GM19328 (cell line): Measurements from ENCODE around the gene APOBEC2.

Experiments
- ATAC-seq: cut with Tn5 transposase; IDR thresholded peaks from one replicate; pipeline ENCODE4 v1.9.1; 2021; ENCODE audit warnings: mild to moderate bottlenecking, moderate library complexity; ENCODE audit not compliant: unreplicated experiment

Gene APOBEC2

DNA sequence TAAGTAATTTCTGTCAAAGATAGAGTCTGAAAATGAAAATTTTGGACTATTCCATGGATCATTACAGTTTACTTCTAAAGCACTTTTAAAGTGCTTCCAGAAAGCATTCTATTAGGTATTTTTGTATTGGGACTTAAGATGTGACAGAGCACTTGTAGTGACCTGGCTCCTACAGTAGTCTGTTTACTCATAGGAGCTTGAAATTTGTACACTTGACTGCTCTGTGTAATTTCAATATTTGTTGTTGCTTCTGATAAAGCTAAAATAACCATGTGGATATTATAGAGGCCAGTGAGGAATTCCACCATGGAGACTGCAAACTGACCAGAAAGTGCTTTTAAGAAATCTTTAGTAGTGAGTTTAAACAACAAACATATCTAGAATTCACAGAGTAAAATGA, 30.1 kb downstream of the APOBEC2 start:
- ATAC-seq: no peak

DNA sequence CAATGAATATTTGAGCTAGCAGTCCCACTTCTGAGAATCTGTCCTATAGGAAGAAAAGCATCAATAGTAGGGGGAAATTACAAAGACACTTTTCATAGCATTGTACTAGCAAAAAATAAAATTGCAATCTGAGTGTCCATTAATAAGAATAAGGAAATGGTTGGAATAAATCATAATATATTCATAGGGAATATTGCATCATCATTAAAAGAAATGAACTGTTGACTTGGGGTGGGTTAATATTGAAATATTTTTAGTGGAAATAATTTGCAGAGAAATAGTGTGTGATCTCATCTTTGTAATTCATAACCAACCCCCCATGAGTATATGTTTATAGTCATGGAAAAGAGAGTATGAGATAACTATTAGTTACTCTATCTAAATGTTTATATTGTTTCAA, 32.2 kb downstream of the APOBEC2 start:
- ATAC-seq: no peak

DNA sequence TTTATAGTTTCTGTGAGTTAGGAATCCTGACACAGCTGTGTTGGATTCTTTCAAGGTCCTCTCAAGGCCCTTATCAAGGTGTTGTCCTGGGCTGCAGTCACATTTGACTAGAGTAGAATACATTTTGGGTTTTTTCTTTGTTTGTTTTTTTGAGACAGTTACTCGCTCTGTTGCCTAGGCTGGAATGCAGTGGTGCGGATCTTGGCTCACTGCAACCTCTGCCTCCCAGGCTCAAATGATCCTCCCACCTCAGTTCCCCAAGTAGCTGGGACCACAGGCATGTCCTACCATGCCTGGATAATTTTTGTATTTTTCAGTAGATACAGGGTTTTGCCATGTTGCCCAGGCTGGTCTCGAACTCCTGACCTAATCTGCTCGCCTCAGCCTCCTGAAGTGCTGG, 35.4 kb downstream of the APOBEC2 start:
- ATAC-seq: no peak

DNA sequence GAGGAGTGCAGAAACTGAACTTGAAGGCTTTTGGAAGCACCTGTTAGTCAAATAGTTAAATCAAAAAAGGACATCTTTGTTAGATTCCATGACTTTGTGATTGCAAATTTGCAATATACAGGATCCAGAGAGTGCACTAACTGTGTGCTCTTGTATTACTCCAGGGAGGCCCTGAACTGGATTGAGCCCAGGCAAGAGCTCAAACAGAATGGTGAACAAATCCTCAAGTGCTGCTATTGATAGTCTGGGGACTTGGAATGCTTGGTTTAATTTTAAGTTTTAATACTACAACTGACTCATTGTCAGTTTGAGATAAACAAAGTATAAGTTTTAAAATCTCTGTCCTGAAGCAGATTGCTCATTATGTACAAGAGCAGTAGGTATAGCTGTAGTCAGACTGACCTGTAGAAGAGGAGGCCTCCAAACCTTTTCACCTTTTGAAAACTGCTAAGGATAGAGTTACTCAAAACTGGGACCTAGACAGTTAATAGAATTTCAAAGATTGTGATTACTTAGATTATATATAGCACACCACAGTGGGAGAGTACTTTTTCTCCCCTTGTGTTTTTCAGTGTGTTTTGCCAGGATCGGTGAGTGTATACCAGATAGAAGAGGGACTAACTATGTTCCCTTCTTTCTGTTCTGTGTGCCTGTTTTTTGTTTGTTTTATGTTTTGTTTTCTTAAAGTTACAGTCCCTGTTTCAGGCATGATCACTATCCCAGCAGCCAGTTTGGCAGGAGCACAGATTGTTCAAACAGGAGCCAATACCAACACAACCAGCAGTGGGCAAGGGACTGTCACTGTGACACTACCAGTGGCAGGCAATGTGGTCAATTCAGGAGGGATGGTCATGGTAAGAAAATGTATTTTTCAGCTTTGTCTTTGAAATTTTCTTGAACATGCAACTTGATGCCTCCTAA, 38.1 kb downstream of the APOBEC2 start:
- ATAC-seq: no peak

DNA sequence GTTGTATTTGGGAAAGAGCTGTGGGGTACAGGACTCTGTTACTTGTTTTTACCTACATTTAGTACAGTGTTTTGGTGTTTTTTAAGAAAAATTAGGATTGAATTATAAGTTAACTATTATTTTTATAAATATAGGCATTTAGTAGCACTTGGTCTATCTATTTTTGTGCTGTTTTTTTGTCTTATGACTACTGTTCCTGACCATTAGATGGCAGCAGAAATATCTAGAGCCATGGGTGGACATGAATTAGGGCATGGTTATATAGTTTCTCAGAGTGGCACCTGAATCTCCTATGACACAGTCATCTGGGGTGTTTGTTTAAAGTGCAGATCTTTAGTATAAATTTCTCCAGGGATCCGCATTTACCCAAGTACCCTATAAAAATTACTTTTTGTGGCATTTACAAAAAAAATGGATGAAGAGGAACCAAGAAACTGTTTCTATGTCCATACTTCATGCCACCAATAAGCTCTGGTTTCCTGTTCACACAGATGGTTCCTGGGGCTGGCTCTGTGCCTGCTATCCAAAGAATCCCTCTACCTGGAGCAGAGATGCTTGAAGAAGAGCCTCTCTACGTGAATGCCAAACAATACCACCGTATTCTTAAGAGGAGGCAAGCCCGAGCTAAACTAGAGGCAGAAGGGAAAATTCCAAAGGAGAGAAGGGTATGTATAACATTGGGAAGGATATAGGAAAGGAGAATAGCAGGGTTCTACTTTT, 39.6 kb downstream of the APOBEC2 start:
- ATAC-seq: no peak

DNA sequence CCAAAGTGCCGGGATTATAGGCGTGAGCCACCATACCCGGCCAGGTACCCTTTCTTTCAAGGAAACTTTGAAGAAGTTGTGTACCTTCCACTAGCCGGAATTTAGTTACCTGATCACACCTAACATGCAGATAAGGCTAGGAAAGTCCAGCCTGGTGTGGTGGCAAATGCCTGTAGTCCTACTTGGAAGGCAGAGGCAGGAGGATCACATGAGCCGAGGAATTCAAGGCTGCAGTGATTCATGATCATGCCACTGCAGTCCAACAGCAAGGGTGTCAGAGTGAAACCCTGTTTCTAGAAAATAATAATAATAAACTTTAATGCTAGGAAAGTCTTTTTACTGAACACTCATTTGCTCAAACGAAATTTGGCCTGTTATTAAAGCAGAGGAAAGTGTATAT, 40.7 kb downstream of the APOBEC2 start:
- no peak for ATAC-seq

DNA sequence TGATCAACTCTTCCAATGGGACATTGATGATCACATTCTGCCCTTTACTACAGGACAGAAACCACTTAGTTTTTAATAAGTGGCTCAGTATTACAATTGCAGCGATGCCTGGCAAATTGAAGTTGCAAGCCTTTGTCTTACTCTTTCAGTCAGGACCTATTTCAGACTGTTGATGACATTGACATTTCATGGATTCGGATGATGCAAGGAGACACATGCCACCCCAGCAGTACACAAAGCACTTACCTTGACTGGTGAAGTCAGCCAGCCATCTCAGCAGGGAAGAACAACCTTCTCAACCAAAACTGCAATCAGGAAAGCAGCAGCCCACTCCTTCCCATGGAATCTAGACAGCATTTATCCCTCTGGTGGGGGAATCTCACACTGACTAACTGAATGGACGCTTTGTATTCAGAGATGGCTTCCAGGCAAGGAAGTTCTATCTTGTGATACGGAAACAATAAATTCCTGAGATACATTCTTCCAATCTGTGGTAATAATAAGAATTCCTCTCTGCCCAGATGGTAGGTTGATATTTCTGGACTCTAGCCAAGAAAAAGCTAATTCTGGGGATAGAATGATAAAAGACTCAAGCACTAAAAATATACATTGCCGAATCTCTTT, 44.6 kb downstream of the APOBEC2 start:
- no peak for ATAC-seq

DNA sequence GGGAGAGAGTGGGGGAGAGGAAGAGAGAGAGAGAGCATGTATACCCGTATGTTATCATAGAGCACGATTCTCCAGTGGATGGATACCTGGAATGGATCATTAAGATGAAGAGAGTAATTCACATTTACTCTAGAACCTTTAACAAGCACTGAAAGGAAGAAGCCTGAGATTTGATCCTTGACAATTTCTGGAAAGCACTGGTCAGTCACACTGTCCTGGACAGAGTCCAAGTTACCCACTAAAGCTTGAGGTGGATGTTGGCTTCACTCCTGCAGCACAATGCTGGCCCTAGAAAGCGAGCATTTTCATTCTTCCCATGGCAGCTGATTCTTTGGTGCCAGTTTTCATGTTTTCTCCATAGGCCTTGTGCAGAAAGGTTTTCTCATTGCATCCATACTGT, 45.4 kb downstream of the APOBEC2 start:
- no peak for ATAC-seq

DNA sequence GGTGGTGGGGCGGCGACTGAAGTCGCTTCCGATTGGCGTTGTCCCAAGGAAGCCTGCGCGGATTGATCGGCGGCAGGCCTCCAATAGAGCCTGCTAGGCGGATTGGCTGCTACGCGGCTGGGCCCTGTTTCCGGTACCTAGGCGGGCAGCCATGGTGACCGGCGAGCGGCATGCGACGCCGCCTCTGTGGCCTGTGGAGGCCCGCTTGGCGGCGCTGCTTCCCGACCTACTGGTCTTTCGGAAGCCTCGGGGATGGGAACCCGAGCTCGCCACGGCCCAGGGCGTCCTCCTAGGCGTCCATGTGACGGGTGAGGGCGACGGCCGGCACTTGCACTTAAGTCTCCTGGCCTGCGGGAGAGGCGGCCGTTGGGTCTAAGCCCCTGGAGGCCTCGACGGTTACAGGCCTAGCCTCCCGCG, 47.9 kb downstream of the APOBEC2 start:
- no peak for ATAC-seq

DNA sequence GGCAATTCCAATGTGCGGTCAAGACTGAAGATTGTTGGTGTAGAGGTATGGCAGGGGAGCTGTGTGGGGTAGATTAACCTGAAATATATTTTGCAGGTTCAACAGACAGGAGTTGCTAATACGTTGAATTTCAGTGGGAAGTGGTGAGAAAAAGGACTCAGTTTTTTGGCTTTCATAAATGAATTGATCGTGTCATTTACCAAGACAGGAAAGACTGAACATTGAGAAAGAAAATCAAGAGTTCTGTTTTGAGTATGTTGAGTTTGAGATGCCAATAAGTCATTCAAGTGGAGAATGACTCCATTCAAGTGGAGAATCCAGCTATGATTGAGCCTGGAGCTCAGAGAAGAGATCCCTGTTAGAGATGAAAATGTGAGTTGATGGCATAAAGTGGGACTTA, 50.8 kb downstream of the APOBEC2 start:
- no peak for ATAC-seq

DNA sequence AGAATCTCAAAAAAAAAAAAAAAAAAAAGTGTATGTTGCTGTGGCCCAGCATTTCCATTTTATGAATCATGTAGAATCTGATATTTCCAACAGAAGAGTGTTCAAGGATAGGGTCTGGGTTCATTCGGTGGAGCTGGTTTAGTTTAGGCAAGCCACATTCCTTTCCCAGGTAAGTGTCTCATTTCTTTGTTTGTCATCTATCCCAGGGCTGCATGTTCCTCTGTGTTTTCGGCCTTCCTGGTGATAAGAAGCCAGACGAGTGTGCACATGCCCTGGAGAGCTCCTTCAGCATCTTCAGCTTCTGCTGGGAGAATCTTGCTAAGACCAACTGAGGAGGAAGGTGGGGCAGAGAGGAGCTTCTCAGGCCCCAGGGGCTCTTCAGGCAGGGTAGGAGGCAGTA, 58.0 kb downstream of the APOBEC2 start:
- ATAC-seq: no peak
